Activated CD4-positive, alpha-beta T cell treated with anti-CD3 and anti-CD28 coated beads, Interleukin-2, amount 10 ng/mL, durations not matched to agents 7 days and 5 days (primary cell): ENCODE measurements around the gene ATXN10. TPM values are rescaled to one million over a fixed set of nuclear protein-coding genes. Genes with fewer than 3 reads are reported as not detected.
"Not testable (repeated sequence)": the region's sequence is repeated elsewhere in the genome, so short reads cannot be mapped to it uniquely, and the experiment has no call there.

Source experiments
- CTCF ChIA-PET: fragments of 350-600 bp; sonication (Branson Sonifier 250); formaldehyde crosslinking; loops from one replicate; lab custom pipeline; 2021; ENCODE audit warnings: antibody characterized with exemption; lab: Charles Lee
- POLR2A ChIA-PET: fragments of 350-600 bp; sonication (Branson Sonifier 250); formaldehyde crosslinking; loops from one replicate; lab custom pipeline; 2021; ENCODE audit warnings: antibody characterized with exemption; lab: Charles Lee
- DNase-seq: peaks from one replicate; pipeline ENCODE4 v3.0.0-alpha.2; 2020
- H3K27ac Mint-ChIP-seq: one replicate; pipeline ENCODE4 v1.8.0; 2021; ENCODE audit warnings: mild to moderate bottlenecking, moderate library complexity, mixed read lengths
- H3K27me3 Mint-ChIP-seq: one replicate; pipeline ENCODE4 v1.8.0; 2021; ENCODE audit warnings: mixed read lengths
- H3K36me3 Mint-ChIP-seq: one replicate; pipeline ENCODE4 v1.8.0; 2021; ENCODE audit warnings: low read depth, mixed read lengths
- H3K4me1 Mint-ChIP-seq: one replicate; pipeline ENCODE4 v1.8.0; 2021; ENCODE audit warnings: mixed read lengths
- H3K4me3 Mint-ChIP-seq: one replicate; pipeline ENCODE4 v1.8.0; 2021; ENCODE audit warnings: mild to moderate bottlenecking, moderate library complexity, mixed read lengths
- H3K9me3 Mint-ChIP-seq: one replicate; pipeline ENCODE4 v1.8.0; 2021; ENCODE audit warnings: mixed read lengths
- total RNA-seq, 2 experiments: library from RNA; stranded (reverse); gene quantifications; one replicate each; pipeline ENCODE4 v1.2.3, GENCODE V29; 2021

ATXN10 gene
- total RNA-seq, 2 experiments from 2014 or later = 91.5 to 103 TPM

DNA sequence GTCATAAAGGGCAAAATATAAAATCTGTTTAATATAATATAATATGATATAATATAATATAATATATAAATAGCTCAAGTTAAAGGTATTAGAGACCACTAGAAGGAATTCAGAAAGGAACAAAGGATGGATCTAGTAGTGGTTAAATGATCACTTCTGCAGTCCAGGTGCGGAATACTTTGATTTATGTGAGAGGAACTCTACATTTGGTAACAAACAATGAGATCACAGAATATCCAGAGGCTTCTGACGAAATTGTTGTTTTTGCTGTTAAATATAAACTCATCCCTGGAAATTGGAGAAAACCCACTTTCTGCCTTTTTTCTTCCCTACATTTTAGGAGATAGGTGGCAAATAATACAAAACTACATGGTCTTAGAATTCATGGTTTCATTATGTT, 36.0 kb downstream of the ATXN10 start:
- Mint-ChIP-seq H3K9me3 (no peaks in the 10 kb centered on the region), H3K27ac (no peak overlapping the region), H3K4me3 (no peak overlapping the region), H3K27me3 (no peaks in the 10 kb centered on the region), H3K36me3 (peaks cover 53% of the 10 kb centered on the region), H3K4me1 (peaks cover 17% of the 10 kb centered on the region)
- no peak for DNase-seq
- POLR2A ChIA-PET = no interaction called here
- CTCF ChIA-PET = interaction anchor here (0.6 kb wide), 1 partner anchor 134 kb away, joined by 3 read pairs; no protein-coding TSS in a partner anchor

DNA sequence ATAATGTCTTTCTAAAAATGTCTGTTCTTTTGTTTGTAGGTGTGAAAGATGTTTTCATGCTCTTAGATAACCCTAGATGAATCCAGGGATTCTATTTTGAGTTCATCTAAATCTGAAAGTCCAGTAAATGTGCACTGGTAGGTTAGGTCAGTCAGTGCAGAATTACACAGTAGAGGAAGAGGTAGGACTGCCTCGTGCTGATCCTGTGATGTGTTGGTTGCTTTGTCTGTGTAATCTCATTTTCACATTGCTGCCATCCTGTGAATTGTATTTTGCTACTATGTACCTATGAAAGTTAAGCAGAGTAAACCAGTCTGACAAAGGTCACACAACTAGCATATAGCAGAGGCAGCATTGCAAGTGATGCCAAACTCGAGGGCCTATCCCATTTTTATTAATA, 36.5 kb downstream of the ATXN10 start:
- Mint-ChIP-seq H3K4me1 (peaks cover 17% of the 10 kb centered on the region), H3K27me3 (no peaks in the 10 kb centered on the region), H3K9me3 (no peaks in the 10 kb centered on the region), H3K27ac (no peak overlapping the region), H3K4me3 (no peak overlapping the region), H3K36me3 (peaks cover 49% of the 10 kb centered on the region)
- DNase-seq = no peak
- ChIA-PET CTCF (no interaction called here), POLR2A (no interaction called here)

DNA sequence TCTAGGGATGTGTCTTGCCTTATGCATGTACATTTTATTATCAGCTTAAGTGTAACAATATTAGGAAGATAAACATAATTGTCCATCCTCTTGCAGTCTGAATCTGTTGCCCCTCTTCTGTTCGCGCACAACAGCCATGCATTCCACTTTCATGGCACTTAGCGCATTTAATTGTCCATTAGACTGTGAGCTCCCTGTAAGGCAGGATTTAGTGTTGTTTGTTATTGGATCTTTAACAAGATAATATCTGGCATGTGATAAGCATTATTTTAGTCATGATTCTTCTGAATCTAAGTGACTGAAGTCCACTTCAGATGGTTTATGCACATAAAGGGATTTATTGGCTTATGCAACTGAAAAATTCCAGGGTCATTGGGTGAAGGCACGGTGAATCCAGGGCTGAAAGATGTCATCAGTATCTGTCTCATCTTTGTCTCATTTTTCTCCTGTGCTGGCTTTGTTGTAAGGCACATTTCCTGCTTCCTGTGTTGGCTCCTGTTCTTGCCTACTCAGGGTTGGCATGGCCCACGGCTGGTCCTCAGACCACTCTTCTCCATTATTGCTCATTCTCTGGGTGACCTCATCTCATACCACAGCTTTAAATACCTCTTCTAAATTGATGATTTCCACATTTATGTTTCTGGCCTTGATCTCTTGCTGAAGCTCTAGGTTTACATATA, 37.6 kb downstream of the ATXN10 start:
- Mint-ChIP-seq H3K9me3 (no peaks in the 10 kb centered on the region), H3K4me1 (peaks cover 17% of the 10 kb centered on the region), H3K36me3 (peaks cover 39% of the 10 kb centered on the region), H3K4me3 (no peak overlapping the region), H3K27me3 (no peaks in the 10 kb centered on the region), H3K27ac (peak overlapping the region; percentile 10)
- ChIA-PET POLR2A (no interaction called here), CTCF (no interaction called here)
- no peak for DNase-seq

GRCh38 chr22:45709866-45710265, 38.2 kb downstream of the ATXN10 start:
- Mint-ChIP-seq H3K4me3 (no peak overlapping the region), H3K4me1 (peaks cover 17% of the 10 kb centered on the region)

GRCh38 chr22:45710469-45710868, 38.8 kb downstream of the ATXN10 start:
- H3K4me3 Mint-ChIP-seq = no peak overlapping the region
- ChIA-PET POLR2A (no interaction called here), CTCF (no interaction called here)
- H3K9me3 Mint-ChIP-seq = no peaks in the 10 kb centered on the region
- no peak for DNase-seq
- H3K27ac Mint-ChIP-seq = no peak overlapping the region
- H3K27me3 Mint-ChIP-seq = no peaks in the 10 kb centered on the region
- peaks cover 35% of the 10 kb centered on the region for H3K36me3 Mint-ChIP-seq
- H3K4me1 Mint-ChIP-seq = peaks cover 17% of the 10 kb centered on the region

More at GRCh38 chr22:45709866-45710265, 38.2 kb downstream of the ATXN10 start:
- Mint-ChIP-seq H3K27me3 (no peaks in the 10 kb centered on the region), H3K36me3 (peaks cover 36% of the 10 kb centered on the region), H3K9me3 (no peaks in the 10 kb centered on the region), H3K27ac (no peak overlapping the region)
- ChIA-PET CTCF (no interaction called here), POLR2A (no interaction called here)
- no peak for DNase-seq

GRCh38 chr22:45714390-45714789, 42.8 kb downstream of the ATXN10 start:
- POLR2A ChIA-PET, H3K27ac Mint-ChIP-seq, H3K4me1 Mint-ChIP-seq, H3K4me3 Mint-ChIP-seq, DNase-seq, CTCF ChIA-PET, H3K27me3 Mint-ChIP-seq, H3K9me3 Mint-ChIP-seq: not testable (repeated sequence)
- H3K36me3 Mint-ChIP-seq = peaks cover 23% of the 10 kb centered on the region

DNA sequence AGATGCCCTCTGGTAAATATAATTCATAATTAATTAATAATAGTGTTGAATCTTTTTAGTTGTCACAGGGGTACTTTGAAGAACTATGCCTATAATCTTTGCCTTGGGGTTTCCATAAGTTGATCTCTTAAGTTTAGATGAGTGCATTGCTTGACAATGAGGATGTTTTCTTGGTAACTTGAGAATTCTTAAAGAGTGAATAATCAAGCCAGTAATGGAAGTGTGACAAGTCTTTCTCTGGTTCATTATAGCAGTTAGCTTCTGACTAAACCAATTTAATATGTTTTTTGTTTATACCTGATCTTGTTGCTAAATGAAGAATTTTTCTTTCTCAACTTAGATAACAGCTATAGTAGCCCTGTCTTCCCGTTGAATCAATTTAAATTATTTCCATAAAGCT, 46.2 kb downstream of the ATXN10 start:
- Mint-ChIP-seq H3K27ac (no peak overlapping the region), H3K27me3 (no peaks in the 10 kb centered on the region), H3K36me3 (peaks cover 23% of the 10 kb centered on the region), H3K9me3 (no peaks in the 10 kb centered on the region), H3K4me3 (no peak overlapping the region), H3K4me1 (no peaks in the 10 kb centered on the region)
- no peak for DNase-seq
- ChIA-PET CTCF (no interaction called here), POLR2A (no interaction called here)

GRCh38 chr22:45718391-45718790, 46.8 kb downstream of the ATXN10 start:
- no peaks in the 10 kb centered on the region for H3K9me3 Mint-ChIP-seq
- no peak overlapping the region for H3K4me3 Mint-ChIP-seq
- ChIA-PET CTCF (no interaction called here), POLR2A (no interaction called here)
- H3K27me3 Mint-ChIP-seq = no peaks in the 10 kb centered on the region
- H3K4me1 Mint-ChIP-seq = peaks cover 4% of the 10 kb centered on the region
- DNase-seq = no peak
- H3K27ac Mint-ChIP-seq = no peak overlapping the region
- H3K36me3 Mint-ChIP-seq = peaks cover 26% of the 10 kb centered on the region

DNA sequence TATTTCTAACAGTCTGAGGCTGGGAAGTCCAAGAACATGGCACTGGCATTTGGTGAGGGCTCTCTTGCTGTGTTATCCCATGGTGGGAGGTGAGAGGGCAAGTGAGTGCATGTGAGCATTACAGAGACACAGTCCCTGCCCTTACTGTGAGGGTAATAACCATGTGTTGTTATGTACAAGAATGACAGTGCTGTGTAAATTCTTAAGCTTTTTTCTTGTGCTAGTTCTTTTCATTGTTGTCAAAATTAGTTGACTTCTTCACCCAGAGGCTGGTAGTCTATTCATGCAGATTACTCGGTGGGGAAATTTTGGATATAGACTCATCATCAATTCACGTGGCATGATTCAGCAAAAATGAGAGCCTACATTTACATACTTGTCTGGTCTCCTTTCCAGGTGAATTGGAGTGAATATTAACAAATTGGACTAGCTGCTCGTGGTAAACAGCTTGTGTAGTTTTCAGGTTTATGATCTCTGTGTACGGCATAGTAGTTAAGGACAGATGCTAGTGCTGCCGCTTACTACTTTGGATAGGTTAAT, 49.3 kb downstream of the ATXN10 start:
- peaks cover 14% of the 10 kb centered on the region for H3K4me1 Mint-ChIP-seq
- peaks cover 37% of the 10 kb centered on the region for H3K36me3 Mint-ChIP-seq
- CTCF ChIA-PET = no interaction called here
- no peaks in the 10 kb centered on the region for H3K27me3 Mint-ChIP-seq
- H3K27ac Mint-ChIP-seq = no peak overlapping the region
- H3K9me3 Mint-ChIP-seq = no peaks in the 10 kb centered on the region
- H3K4me3 Mint-ChIP-seq = no peak overlapping the region
- no peak for DNase-seq
- POLR2A ChIA-PET = no interaction called here

- ChIA-PET POLR2A (no interaction called here), CTCF (no interaction called here)
- Mint-ChIP-seq H3K9me3 (no peaks in the 10 kb centered on the region), H3K4me3 (no peak overlapping the region), H3K27ac (no peak overlapping the region), H3K4me1 (peaks cover 22% of the 10 kb centered on the region), H3K36me3 (peaks cover 40% of the 10 kb centered on the region), H3K27me3 (no peaks in the 10 kb centered on the region)
- DNase-seq = no peak
These were observed 50.4 kb downstream of the ATXN10 start for GRCh38 chr22:45722006-45722405.

- CTCF ChIA-PET = no interaction called here
- H3K9me3 Mint-ChIP-seq = no peaks in the 10 kb centered on the region
- H3K4me3 Mint-ChIP-seq = no peak overlapping the region
- peaks cover 29% of the 10 kb centered on the region for H3K4me1 Mint-ChIP-seq
- POLR2A ChIA-PET = no interaction called here
- DNase-seq = no peak
- peaks cover 39% of the 10 kb centered on the region for H3K36me3 Mint-ChIP-seq
- no peaks in the 10 kb centered on the region for H3K27me3 Mint-ChIP-seq
- no peak overlapping the region for H3K27ac Mint-ChIP-seq
These were observed 54.4 kb downstream of the ATXN10 start for GRCh38 chr22:45726081-45726480.

- no peaks in the 10 kb centered on the region for H3K27me3 Mint-ChIP-seq
- CTCF ChIA-PET = no interaction called here
- no peaks in the 10 kb centered on the region for H3K9me3 Mint-ChIP-seq
- H3K36me3 Mint-ChIP-seq = peaks cover 20% of the 10 kb centered on the region
- H3K4me1 Mint-ChIP-seq = peaks cover 13% of the 10 kb centered on the region
- H3K4me3 Mint-ChIP-seq = no peak overlapping the region
- DNase-seq = no peak
- no peak overlapping the region for H3K27ac Mint-ChIP-seq
- POLR2A ChIA-PET = no interaction called here
These were observed 59.6 kb downstream of the ATXN10 start for GRCh38 chr22:45731041-45731797.

GRCh38 chr22:45731798-45732495, 60.3 kb downstream of the ATXN10 start:
- H3K9me3 Mint-ChIP-seq = no peaks in the 10 kb centered on the region
- no peaks in the 10 kb centered on the region for H3K27me3 Mint-ChIP-seq
- H3K36me3 Mint-ChIP-seq = peaks cover 19% of the 10 kb centered on the region
- CTCF ChIA-PET = interaction anchor here (0.6 to 0.9 kb wide), 2 partner anchors 1048 to 1406 kb away, joined by 4 read pairs; no protein-coding TSS in a partner anchor
- no peak overlapping the region for H3K4me3 Mint-ChIP-seq
- H3K27ac Mint-ChIP-seq = no peak overlapping the region
- H3K4me1 Mint-ChIP-seq = peaks cover 8% of the 10 kb centered on the region
- POLR2A ChIA-PET = no interaction called here
- no peak for DNase-seq
